ENCODE measurements around the gene TEC.

Gene TEC

GRCh38 chr4:48237996-48238645 is 31.5 kb downstream of the TEC start:
- no peak for TF ChIP-seq CTCF (IDR thresholded peaks at IDR 0.05; ENCODE audit: extremely low read depth, missing control alignments)
- no peak for DNase-seq (ENCODE audit: low spot score)

- no peak for TF ChIP-seq CTCF (IDR thresholded peaks at IDR 0.05; ENCODE audit: extremely low read depth, missing control alignments)
- no peak for DNase-seq (ENCODE audit: low spot score)
Observed at GRCh38 chr4:48235050-48235449, 34.6 kb downstream of the TEC start.

GRCh38 chr4:48234575-48234974 is 35.1 kb downstream of the TEC start:
- DNase-seq (ENCODE audit: low spot score): no peak
- TF ChIP-seq CTCF (IDR thresholded peaks at IDR 0.05; ENCODE audit: extremely low read depth, missing control alignments): no peak

GRCh38 chr4:48228949-48229348 is 40.7 kb downstream of the TEC start:
- TF ChIP-seq CTCF (IDR thresholded peaks at IDR 0.05; ENCODE audit: extremely low read depth, missing control alignments): no peak
- DNase-seq (ENCODE audit: low spot score): no peak

GRCh38 chr4:48227662-48228061 is 42.0 kb downstream of the TEC start:
- TF ChIP-seq CTCF (IDR thresholded peaks at IDR 0.05; ENCODE audit: extremely low read depth, missing control alignments): no peak
- no peak for DNase-seq (ENCODE audit: low spot score)

GRCh38 chr4:48226199-48226598 is 43.4 kb downstream of the TEC start:
- no peak for TF ChIP-seq CTCF (IDR thresholded peaks at IDR 0.05; ENCODE audit: extremely low read depth, missing control alignments)

GRCh38 chr4:48225368-48226141 is 44.1 kb downstream of the TEC start:
- no peak for DNase-seq (ENCODE audit: low spot score)
- TF ChIP-seq CTCF (IDR thresholded peaks at IDR 0.05; ENCODE audit: extremely low read depth, missing control alignments): no peak

More at GRCh38 chr4:48226199-48226598, 43.4 kb downstream of the TEC start:
- no peak for DNase-seq (ENCODE audit: low spot score)

All from GM20000 (cell line).